CMK (cell line): Measurements from ENCODE around the gene BCL6B.

Source experiments
- DNase-seq: peaks from one replicate; pipeline ENCODE4 v3.0.0-alpha.2; 2010; ENCODE audit warnings: low read depth

The BCL6B gene

DNA sequence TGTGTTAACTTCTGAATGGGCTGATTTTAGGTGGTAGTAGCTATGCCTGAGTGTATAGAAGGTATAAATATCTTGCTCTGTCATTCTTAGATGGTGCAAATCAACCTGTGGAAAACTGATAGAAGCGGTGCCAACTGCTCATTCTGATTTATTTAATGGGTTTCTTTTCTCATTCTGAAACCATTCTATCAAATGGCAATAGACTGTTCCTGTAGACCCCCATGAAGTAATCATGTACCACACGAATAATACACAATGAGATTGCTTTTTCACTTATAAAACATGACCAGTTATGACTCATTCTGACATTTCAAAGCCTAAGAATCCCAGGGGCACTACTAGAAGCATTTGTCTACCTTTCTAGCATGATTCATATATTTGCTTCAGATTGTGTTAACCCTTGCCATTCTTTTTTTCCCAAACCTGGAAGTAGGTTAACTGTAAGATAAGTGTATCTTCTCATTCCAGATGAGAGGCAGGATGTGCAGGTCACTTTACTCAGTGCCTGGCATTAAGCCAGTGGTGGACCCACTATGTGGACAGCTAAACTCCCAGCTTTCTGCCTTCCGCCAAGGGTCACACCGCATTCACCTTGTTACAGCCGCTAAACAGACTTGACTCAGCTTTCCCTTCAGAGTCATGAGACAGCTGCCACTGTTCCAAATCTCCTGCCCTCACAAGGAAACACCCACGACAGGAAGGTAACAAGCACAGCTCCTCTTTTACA lies 37.5 kb downstream of the BCL6B start:
- DNase-seq, result no peak

DNA sequence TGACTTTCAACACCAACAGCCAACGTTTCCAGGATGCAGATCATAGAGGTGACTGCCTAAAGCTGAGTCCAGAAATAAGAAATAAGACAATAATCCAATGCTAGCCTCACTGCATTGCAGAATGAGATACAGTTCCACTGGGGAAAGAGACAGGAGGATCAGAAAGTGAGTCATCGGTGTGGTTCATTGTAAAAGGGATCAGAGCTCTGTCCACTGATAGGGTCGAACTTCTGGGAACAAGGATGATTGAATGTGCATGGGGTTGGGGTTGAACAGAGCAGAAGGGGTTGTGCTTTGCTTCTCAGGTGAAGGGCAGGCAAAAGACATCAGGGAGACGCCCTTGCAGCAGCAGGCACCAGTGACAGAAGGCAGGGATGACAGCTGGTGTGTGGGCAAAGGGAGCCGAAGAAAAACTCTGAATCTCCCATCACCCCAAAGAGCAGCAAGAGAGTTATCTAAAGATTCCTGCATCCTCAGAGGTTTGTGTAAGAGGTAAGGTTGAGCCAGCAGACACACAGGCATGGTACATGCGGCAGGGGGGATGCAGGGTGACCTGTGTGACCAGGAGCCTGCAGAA lies 40.8 kb downstream of the BCL6B start:
- DNase-seq, result no peak

GRCh38 chr17:7064261-7064660 lies 41.4 kb downstream of the BCL6B start:
- no peak for DNase-seq

DNA sequence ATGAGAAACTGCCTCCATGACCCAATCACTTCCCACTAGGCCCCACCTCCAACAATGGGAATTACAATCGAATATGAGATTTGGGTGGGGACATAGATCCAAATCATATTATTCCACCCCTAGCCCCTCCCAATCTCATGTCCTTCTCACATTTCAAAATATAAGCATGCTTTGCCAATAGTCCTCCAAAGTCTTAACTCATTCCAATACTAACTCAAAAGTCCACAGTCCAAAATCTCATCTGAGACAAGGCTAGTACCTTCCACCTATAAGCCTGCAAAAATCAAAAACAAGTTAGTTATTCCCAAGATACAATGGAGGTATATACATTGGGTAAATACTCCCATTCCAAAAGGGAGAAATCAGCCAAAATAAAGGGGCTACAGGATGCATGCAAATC lies 44.3 kb downstream of the BCL6B start:
- DNase-seq, result no peak

GRCh38 chr17:7068268-7068667 lies 45.4 kb downstream of the BCL6B start:
- no peak for DNase-seq

- DNase-seq, result no peak
Observed at GRCh38 chr17:7070712-7071111, 47.9 kb downstream of the BCL6B start.

DNA sequence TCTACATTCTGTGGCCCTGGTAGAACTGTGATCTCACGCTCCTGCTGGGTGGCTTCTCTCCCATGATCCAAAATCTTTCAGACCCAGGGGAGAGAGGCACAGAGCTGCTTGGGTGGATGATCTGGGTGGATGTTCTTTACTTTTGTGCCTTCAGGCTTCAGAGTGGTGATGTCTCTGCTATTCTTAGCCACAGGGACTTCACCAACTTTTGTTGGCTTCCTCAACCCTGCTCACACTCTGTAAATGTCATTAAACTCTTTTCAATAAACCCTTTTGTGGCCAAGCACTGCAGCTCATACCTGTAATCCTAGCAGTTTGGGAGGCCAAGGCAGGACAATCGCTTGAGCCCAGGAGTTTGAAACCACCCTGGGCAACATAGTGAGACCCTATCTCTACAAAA lies 49.6 kb downstream of the BCL6B start:
- DNase-seq, result no peak

- DNase-seq, result no peak
Observed at GRCh38 chr17:7074931-7075330, 52.1 kb downstream of the BCL6B start.

- DNase-seq, result no peak
Observed at GRCh38 chr17:7077911-7078546, 55.2 kb downstream of the BCL6B start.

DNA sequence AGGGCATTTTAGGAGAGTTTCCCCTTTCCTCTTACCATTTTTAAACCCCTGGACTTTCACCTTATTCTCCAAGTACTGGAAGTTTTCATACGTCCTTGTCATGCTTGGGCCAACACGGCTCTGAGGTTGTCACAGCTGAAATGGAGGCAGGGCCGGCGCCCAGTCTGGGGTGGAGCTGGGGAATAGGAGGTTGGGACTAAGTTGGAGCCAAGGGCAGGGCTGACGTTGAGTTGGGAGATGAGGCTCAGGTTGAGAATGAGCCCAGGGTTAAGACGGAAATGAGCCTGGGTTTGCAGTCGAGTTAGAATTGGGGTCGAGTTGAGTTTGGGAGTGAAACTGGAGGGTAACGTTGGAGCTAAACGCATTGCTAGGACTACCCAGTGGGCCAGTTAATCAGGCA lies 55.9 kb downstream of the BCL6B start:
- no peak for DNase-seq
